Measurements from ENCODE around the gene FYCO1.

GRCh38 chr3:46025139-46025538 lies 29.5 kb upstream of the FYCO1 start:
- TF ChIP-seq GATA3 (IDR thresholded peaks at IDR 0.05; ENCODE audit: low read depth, low read length) (no peak), GATA2 (IDR thresholded peaks at IDR 0.05; ENCODE audit: low read depth, low read length) (no peak)
